Measurements from ENCODE around the gene EEF1AKMT2. TPM values are rescaled to one million over a fixed set of nuclear protein-coding genes. Genes with fewer than 3 reads are reported as not detected.

The EEF1AKMT2 gene
- total and polyA plus RNA-seq, 2 of the 13 experiments (the other 11 are each of a cell fraction or from before 2014, with no cell fraction given) = 11.3 to 19.3 TPM

GRCh38 chr10:124798364-124798763 is 6.7 kb upstream of the EEF1AKMT2 start:
- no TSS peak for BruUV-seq (replicated peaks)
- Histone ChIP-seq H3K27ac (ENCODE audit: extremely low read length, insufficient read depth, low read length) (no peak overlapping the region), H3K9me3 (ENCODE audit: low read length) (no peaks in the 10 kb centered on the region), H3K4me2 (ENCODE audit: low read depth, low read length) (peak overlapping the region; percentile 71; the same call in 1 of the 2 replicates), H3K4me3 (replicated peaks in 1 of 3; ENCODE audit: insufficient read depth in 1 of 3, low read depth in 2 of 3, low read length in 3 of 3) (no peak overlapping the region), H3K79me2 (ENCODE audit: insufficient read depth, low read length) (peaks cover 18% of the 10 kb centered on the region), H3K9ac (ENCODE audit: insufficient read depth, low read depth, low read length) (no peak overlapping the region), H3K27me3 (ENCODE audit: control insufficient read depth in 1 of 2, insufficient read depth in 2 of 2, low read length in 2 of 2) (no peaks in the 10 kb centered on the region; a peak in 2 of 5 replicates), H4K20me1 (ENCODE audit: insufficient read depth, low read length) (no peaks in the 10 kb centered on the region; the same call in 1 of the 2 replicates), H2AFZ (ENCODE audit: low read length) (no peak overlapping the region), H3K4me1 (ENCODE audit: insufficient read depth, low read length) (peaks cover 38% of the 10 kb centered on the region), H3K36me3 (replicated peaks in 1 of 2; ENCODE audit: control insufficient read depth in 1 of 2, insufficient read depth in 2 of 2, low read length in 2 of 2) (no peaks in the 10 kb centered on the region)
- no peak for ATAC-seq
- in situ Hi-C loops (cut with HindIII; ENCODE audit: extremely low pct_ligation_motif_present, low pct_unique_long_range_greater_than_20kb) = no loop called here
- peak; percentile 12 for FAIRE-seq
- ChIA-PET POLR2A (no interaction called here), CTCF (ENCODE audit: low intra/inter-chr PET ratio, low total read pairs) (no interaction called here)
- no peak for DNase-seq (ENCODE audit: low spot score)
- WGBS (ENCODE audit: low lambda C conversion rate) = 0% methylated on average over 1 of the region's 1 CpG
- intact Hi-C loops (cut with micrococcal nuclease; ENCODE audit: unreplicated experiment) = loop anchor here (10.0 kb wide), 1 partner anchor 116 kb away; no protein-coding TSS in a partner anchor
- TF ChIP-seq, protein P1, sequence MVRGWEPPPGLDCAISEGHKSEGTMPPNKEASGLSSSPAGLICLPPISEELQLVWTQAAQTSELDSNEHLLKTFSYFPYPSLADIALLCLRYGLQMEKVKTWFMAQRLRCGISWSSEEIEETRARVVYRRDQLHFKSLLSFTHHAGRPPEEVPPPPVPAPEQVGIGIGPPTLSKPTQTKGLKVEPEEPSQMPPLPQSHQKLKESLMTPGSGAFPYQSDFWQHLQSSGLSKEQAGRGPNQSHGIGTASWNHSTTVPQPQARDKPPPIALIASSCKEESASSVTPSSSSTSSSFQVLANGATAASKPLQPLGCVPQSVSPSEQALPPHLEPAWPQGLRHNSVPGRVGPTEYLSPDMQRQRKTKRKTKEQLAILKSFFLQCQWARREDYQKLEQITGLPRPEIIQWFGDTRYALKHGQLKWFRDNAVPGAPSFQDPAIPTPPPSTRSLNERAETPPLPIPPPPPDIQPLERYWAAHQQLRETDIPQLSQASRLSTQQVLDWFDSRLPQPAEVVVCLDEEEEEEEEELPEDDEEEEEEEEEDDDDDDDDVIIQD (CRISPR knock-in tag; IDR thresholded peaks at IDR 0.05; ENCODE audit: low read depth) = no peak
- TF ChIP-seq SP4 (CRISPR knock-in tag; IDR thresholded peaks at IDR 0.05) (no peak), SP140L (CRISPR knock-in tag; IDR thresholded peaks at IDR 0.05; ENCODE audit: borderline replicate concordance) (no peak), ZNF3 (CRISPR knock-in tag; IDR thresholded peaks at IDR 0.05) (no peak), U2AF1 (optimal IDR thresholded peaks at IDR 0.05; ENCODE audit: low read depth, low read length) (no peak), CC2D1A (CRISPR knock-in tag; IDR thresholded peaks at IDR 0.05) (no peak), MTA1 (CRISPR knock-in tag; IDR thresholded peaks at IDR 0.05; ENCODE audit: borderline replicate concordance) (no peak), MXD4 (CRISPR knock-in tag; IDR thresholded peaks at IDR 0.05) (no peak), ZNF788 (CRISPR knock-in tag; IDR thresholded peaks at IDR 0.05; ENCODE audit: borderline replicate concordance) (no peak)
